Uterus (tissue), 2 donors: ENCODE measurements around the gene DHX35.

ENCODE experiments used
- POLR2A ChIP-seq, 2 donors: fragments of 450-650 bp; IDR thresholded peaks; one replicate each; pipeline ENCODE4 v1.6.1; 2016; ENCODE audit warnings: antibody characterized with exemption in 2 of 2, mild to moderate bottlenecking in 1 of 2, moderate library complexity in 1 of 2
- TF ChIP-seq, protein P1 (sequence below), 4 experiments: fragments of 200-600 bp in 2 of 4; fragments of 450-650 bp in 2 of 4; sonication (generic) in 2 of 4; IDR thresholded peaks; one replicate each; pipeline ENCODE4 v1.5.1; 2016 to 2019; ENCODE audit warnings: antibody characterized with exemption in 4 of 4, mild to moderate bottlenecking in 2 of 4, moderate library complexity in 1 of 4

GRCh38 chr20:38926934-38927616 lies 35.1 kb upstream of the DHX35 start:
- TF ChIP-seq, protein P1, sequence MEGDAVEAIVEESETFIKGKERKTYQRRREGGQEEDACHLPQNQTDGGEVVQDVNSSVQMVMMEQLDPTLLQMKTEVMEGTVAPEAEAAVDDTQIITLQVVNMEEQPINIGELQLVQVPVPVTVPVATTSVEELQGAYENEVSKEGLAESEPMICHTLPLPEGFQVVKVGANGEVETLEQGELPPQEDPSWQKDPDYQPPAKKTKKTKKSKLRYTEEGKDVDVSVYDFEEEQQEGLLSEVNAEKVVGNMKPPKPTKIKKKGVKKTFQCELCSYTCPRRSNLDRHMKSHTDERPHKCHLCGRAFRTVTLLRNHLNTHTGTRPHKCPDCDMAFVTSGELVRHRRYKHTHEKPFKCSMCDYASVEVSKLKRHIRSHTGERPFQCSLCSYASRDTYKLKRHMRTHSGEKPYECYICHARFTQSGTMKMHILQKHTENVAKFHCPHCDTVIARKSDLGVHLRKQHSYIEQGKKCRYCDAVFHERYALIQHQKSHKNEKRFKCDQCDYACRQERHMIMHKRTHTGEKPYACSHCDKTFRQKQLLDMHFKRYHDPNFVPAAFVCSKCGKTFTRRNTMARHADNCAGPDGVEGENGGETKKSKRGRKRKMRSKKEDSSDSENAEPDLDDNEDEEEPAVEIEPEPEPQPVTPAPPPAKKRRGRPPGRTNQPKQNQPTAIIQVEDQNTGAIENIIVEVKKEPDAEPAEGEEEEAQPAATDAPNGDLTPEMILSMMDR (IDR thresholded peaks at IDR 0.05) = no peak
- TF ChIP-seq POLR2A (IDR thresholded peaks at IDR 0.05) = no peak
